Measurements from ENCODE around the gene PPP1R15A.

- TF ChIP-seq, protein P1, sequence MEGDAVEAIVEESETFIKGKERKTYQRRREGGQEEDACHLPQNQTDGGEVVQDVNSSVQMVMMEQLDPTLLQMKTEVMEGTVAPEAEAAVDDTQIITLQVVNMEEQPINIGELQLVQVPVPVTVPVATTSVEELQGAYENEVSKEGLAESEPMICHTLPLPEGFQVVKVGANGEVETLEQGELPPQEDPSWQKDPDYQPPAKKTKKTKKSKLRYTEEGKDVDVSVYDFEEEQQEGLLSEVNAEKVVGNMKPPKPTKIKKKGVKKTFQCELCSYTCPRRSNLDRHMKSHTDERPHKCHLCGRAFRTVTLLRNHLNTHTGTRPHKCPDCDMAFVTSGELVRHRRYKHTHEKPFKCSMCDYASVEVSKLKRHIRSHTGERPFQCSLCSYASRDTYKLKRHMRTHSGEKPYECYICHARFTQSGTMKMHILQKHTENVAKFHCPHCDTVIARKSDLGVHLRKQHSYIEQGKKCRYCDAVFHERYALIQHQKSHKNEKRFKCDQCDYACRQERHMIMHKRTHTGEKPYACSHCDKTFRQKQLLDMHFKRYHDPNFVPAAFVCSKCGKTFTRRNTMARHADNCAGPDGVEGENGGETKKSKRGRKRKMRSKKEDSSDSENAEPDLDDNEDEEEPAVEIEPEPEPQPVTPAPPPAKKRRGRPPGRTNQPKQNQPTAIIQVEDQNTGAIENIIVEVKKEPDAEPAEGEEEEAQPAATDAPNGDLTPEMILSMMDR (IDR thresholded peaks at IDR 0.05; ENCODE audit: extremely low read depth in 1 of 2, insufficient read depth in 1 of 2, low read depth in 1 of 2, low read length in 2 of 2): no peak
- TF ChIP-seq POLR2A (IDR thresholded peaks at IDR 0.05; ENCODE audit: low read depth, low read length): no peak
- TF ChIP-seq POLR2AphosphoS5 (IDR thresholded peaks at IDR 0.05; ENCODE audit: insufficient read depth, low read depth, low read length): no peak
- TF ChIP-seq EZH2 (IDR thresholded peaks at IDR 0.05; ENCODE audit: borderline replicate concordance, low read depth, low read length, severe bottlenecking): no peak
- no peak for TF ChIP-seq JUN (IDR thresholded peaks at IDR 0.05; ENCODE audit: borderline replicate concordance, insufficient read depth, insufficient read length, low read depth)
These were observed 49.7 kb upstream of the PPP1R15A start for GRCh38 chr19:48822514-48822913.

Measured in endothelial cell of umbilical vein (primary cell).